ENCODE measurements around the gene ANKS4B. TPM values are rescaled to one million over a fixed set of nuclear protein-coding genes. Genes with fewer than 3 reads are reported as not detected.

Gene ANKS4B
- total and polyA plus RNA-seq, 2 of the 8 experiments (the other 6 are each of a cell fraction or from before 2014, with no cell fraction given), result 0.06 to 0.15 TPM

- Histone ChIP-seq H3K23me2 (ENCODE audit: low read depth, low read length) (no peaks in the 10 kb centered on the region), H3K4me3 (ENCODE audit: extremely low read depth in 1 of 4, insufficient read depth in 2 of 4, low read depth in 3 of 4, low read length in 4 of 4) (no peak overlapping the region), H2BK20ac (ENCODE audit: low read length) (no peak overlapping the region), H4K8ac (ENCODE audit: extremely low read depth, insufficient read depth, low read length) (no peak overlapping the region), H2BK5ac (ENCODE audit: low read depth, low read length) (no peak overlapping the region), H3K56ac (replicated peaks; ENCODE audit: insufficient read length, low read depth, low read length) (no peak overlapping the region), H3K4me1 (replicated peaks in 1 of 4; ENCODE audit: control insufficient read depth in 3 of 4, insufficient read depth in 4 of 4, low read length in 3 of 4) (no peaks in the 10 kb centered on the region), H3K4me2 (ENCODE audit: insufficient read depth in 1 of 2, low read depth in 2 of 2, low read length in 2 of 2) (no peak overlapping the region), H3K18ac (ENCODE audit: extremely low read depth, low read length) (no peak overlapping the region), H3K23ac (ENCODE audit: insufficient read length) (no peak overlapping the region), H3K79me1 (ENCODE audit: low read depth, low read length) (no peaks in the 10 kb centered on the region), H4K5ac (ENCODE audit: insufficient read length, low read depth, low read length) (no peak overlapping the region), H2BK15ac (ENCODE audit: low read length) (no peak overlapping the region), H3K4ac (replicated peaks; ENCODE audit: insufficient read length, low read depth, low read length) (no peak overlapping the region), H3K9me3 (ENCODE audit: insufficient read depth in 2 of 2, low read depth in 1 of 2, low read length in 1 of 2) (no peaks in the 10 kb centered on the region), H3K27ac (ENCODE audit: low read depth, low read length) (no peak overlapping the region), H2AFZ (ENCODE audit: low read length) (no peak overlapping the region), H2AK5ac (ENCODE audit: low read depth, low read length) (no peak overlapping the region), H2BK12ac (ENCODE audit: low read depth, low read length) (no peak overlapping the region), H3K9ac (replicated peaks in 1 of 4; ENCODE audit: extremely low read depth in 1 of 4, low read depth in 3 of 4, low read length in 3 of 4) (no peak overlapping the region), H3K27me3 (replicated peaks in 1 of 4; ENCODE audit: control insufficient read depth in 3 of 4, extremely low read depth in 1 of 4, insufficient read depth in 3 of 4, low read length in 3 of 4) (peaks cover 0 to 2% (median 0%) of the 10 kb centered on the region in 4 experiments; a peak in 2 of 7 replicates), H4K91ac (replicated peaks; ENCODE audit: insufficient read length, low read length) (no peak overlapping the region), H3K36me3 (ENCODE audit: control insufficient read depth in 2 of 4, insufficient read depth in 4 of 4, low read length in 3 of 4) (no peaks in the 10 kb centered on the region), H2BK120ac (replicated peaks; ENCODE audit: low read depth, low read length) (no peak overlapping the region), H3K79me2 (ENCODE audit: control insufficient read depth in 1 of 2, insufficient read depth in 2 of 2, low read length in 2 of 2) (no peaks in the 10 kb centered on the region), H4K20me1 (replicated peaks in 1 of 2; ENCODE audit: control insufficient read depth in 1 of 2, insufficient read depth in 2 of 2, low read length in 2 of 2) (no peaks in the 10 kb centered on the region), H3K14ac (ENCODE audit: insufficient read length) (no peak overlapping the region)
- CTCF ChIA-PET (ENCODE audit: partially characterized antibody), result interaction anchor here (1.0 to 6.6 kb wide), 6 partner anchors 11 to 111 kb away, joined by 3 to 65 read pairs (median 14); partner anchors contain the start of gene CRYM
- TF ChIP-seq POLR2AphosphoS5 (IDR thresholded peaks at IDR 0.05; ENCODE audit: low read depth, low read length), result no peak
- TF ChIP-seq CHD1 (IDR thresholded peaks at IDR 0.05; ENCODE audit: low read depth, low read length), result no peak
- no peak for TF ChIP-seq POU5F1 (IDR thresholded peaks at IDR 0.05; ENCODE audit: low read depth, low read length)
- TF ChIP-seq ZNF274 (IDR thresholded peaks at IDR 0.05; ENCODE audit: borderline replicate concordance, extremely low read depth, low read length), result no peak
- TF ChIP-seq TBP (IDR thresholded peaks at IDR 0.05; ENCODE audit: low read depth, low read length), result no peak
- no peak for TF ChIP-seq FOSL1 (IDR thresholded peaks at IDR 0.05; ENCODE audit: insufficient read depth, low read depth, low read length)
- TF ChIP-seq BACH1 (IDR thresholded peaks at IDR 0.05; ENCODE audit: low read length), result no peak
- no peak for TF ChIP-seq TAF1 (IDR thresholded peaks at IDR 0.05; ENCODE audit: low read depth, low read length)
- TF ChIP-seq TAF7 (optimal IDR thresholded peaks at IDR 0.05; ENCODE audit: borderline replicate concordance, low read depth, low read length), result no peak
- TF ChIP-seq JUN (IDR thresholded peaks at IDR 0.05; ENCODE audit: low read depth, low read length), result no peak
- no peak for TF ChIP-seq RBBP5 (IDR thresholded peaks at IDR 0.05; ENCODE audit: borderline replicate concordance, low read depth, low read length)
- no peak for TF ChIP-seq PHF8 (conservative IDR thresholded peaks at IDR 0.05; ENCODE audit: low read depth, low read length)
- TF ChIP-seq TEAD4 (IDR thresholded peaks at IDR 0.05; ENCODE audit: low read depth, low read length), result no peak
- TF ChIP-seq RAD21 (IDR thresholded peaks at IDR 0.05 in 1 of 2, conservative IDR thresholded peaks at IDR 0.05 in 1 of 2; ENCODE audit: low read depth in 2 of 2, low read length in 2 of 2), result no peak
- POLR2A ChIA-PET (ENCODE audit: partially characterized antibody), result no interaction called here
- FAIRE-seq, result no peak
- no peak for DNase-seq (ENCODE audit: low read depth in 1 of 2, low spot score in 2 of 2)
Measured at GRCh38 chr16:21190599-21190998, 42.9 kb upstream of the ANKS4B start.

Measured in H1 (cell line).